Neuron (in vitro differentiated cells): ENCODE results near the gene GAREM1.
"Not testable (repeated sequence)": the region's sequence is repeated elsewhere in the genome, so short reads cannot be mapped to it uniquely, and the experiment has no call there.

Experiments
- H2AFZ ChIP-seq: one replicate; pipeline ENCODE4 v1.6.1; 2013; ENCODE audit warnings: low read depth, mild to moderate bottlenecking, inconsistent platforms, low read length, moderate library complexity
- H3K27me3 ChIP-seq: one replicate; pipeline ENCODE4 v1.6.1; 2013; ENCODE audit warnings: low read length; ENCODE audit not compliant: insufficient read depth
- H3K36me3 ChIP-seq: one replicate; pipeline ENCODE4 v1.6.1; 2013; ENCODE audit warnings: low read length; ENCODE audit not compliant: insufficient read depth
- H3K4me1 ChIP-seq: one replicate; pipeline ENCODE4 v1.6.1; 2013; ENCODE audit warnings: low read length; ENCODE audit not compliant: insufficient read depth
- H3K4me3 ChIP-seq: 2 replicates; pipeline ENCODE4 v1.5.1; 2013; ENCODE audit warnings: mild to moderate bottlenecking, low read length, moderate library complexity
- H3K9me3 ChIP-seq: one replicate; pipeline ENCODE4 v1.6.1; 2013; ENCODE audit warnings: low read length

GAREM1 gene

DNA sequence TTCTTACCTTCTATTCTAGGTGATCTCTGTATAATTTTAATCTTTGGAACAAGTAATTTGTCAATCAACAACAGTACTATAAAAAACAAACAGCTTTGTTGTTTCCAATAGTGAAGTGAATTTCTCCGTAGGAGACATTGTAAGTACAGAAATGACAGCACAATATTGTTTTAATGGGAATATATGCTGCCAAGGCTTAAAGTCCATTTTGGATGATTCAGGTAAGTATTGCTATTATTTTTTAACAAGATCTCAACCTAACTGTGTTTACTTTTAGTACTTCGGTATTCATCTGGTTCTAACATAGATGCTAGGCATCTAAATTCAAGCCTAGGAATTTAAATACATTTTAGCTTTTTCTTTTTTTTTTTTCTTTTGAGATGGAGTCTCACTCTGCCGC lies 175.1 kb downstream of the GAREM1 start:
- no peaks in the 10 kb centered on the region for H3K27me3 ChIP-seq
- H3K36me3 ChIP-seq = no peaks in the 10 kb centered on the region
- H3K4me1 ChIP-seq = no peaks in the 10 kb centered on the region
- H2AFZ ChIP-seq = no peak overlapping the region
- H3K9me3 ChIP-seq = no peaks in the 10 kb centered on the region
- no peak overlapping the region for H3K4me3 ChIP-seq

DNA sequence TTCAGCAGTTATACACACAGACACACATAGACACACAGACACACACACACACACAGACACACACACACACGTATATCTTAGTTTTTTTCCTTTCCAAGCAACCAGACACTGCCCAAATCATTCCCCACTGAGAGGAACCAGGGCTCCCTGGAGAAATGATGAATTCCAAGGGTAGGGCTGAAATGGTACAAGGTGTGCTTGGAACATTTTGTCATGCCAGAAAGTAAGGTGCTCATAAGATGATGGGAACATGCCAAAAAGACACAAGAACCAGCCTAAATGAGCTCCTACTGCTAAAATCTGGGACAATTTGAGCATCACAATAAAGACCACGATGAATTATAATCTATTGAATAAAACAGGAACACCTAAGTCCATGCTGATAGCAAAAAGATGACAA lies 177.6 kb downstream of the GAREM1 start:
- H3K9me3 ChIP-seq = no peaks in the 10 kb centered on the region
- H3K4me1 ChIP-seq = no peaks in the 10 kb centered on the region
- no peaks in the 10 kb centered on the region for H3K36me3 ChIP-seq
- H3K4me3 ChIP-seq = no peak overlapping the region
- H3K27me3 ChIP-seq = no peaks in the 10 kb centered on the region
- H2AFZ ChIP-seq = no peak overlapping the region

DNA sequence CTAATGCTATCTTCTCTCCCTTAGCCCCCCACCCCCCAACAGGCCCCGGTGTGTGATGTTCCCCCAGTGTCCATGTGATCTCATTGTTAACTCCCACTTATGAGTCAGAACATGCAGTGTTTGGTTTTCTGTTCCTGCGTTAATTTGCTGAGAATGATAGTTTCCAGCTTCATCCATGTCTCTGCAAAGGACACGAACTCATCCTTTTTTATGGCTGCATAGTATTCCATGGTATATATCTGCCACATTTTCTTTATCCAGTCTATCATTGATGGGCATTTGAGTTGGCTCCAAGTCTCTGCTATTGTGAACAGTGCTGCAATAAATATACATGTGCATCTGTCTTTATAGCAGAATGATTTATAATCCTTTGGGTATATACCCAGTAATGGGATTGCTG lies 179.1 kb downstream of the GAREM1 start:
- H2AFZ ChIP-seq, H3K36me3 ChIP-seq, H3K27me3 ChIP-seq, H3K4me3 ChIP-seq, H3K9me3 ChIP-seq, H3K4me1 ChIP-seq: not testable (repeated sequence)

DNA sequence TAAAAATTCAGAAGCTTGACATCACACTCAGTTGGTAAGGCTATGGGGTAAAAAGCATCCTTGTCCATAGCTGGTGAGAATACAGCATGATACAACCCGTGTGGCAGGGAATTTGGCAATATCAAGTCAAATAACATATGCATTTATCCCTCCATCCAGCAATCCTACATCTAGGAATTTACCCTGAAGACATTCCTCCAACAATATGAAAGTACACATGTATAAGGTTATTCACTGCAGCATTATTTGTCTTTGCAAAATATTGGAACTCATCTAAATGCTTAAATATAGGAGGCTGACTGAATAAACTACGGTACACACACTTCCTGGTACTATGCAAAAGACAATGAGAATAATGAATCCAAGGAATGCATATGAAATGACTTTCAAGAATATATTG lies 179.9 kb downstream of the GAREM1 start:
- Histone ChIP-seq H3K9me3 (no peaks in the 10 kb centered on the region), H3K4me3 (no peak overlapping the region), H3K27me3 (no peaks in the 10 kb centered on the region), H3K4me1 (no peaks in the 10 kb centered on the region), H3K36me3 (no peaks in the 10 kb centered on the region), H2AFZ (no peak overlapping the region)

DNA sequence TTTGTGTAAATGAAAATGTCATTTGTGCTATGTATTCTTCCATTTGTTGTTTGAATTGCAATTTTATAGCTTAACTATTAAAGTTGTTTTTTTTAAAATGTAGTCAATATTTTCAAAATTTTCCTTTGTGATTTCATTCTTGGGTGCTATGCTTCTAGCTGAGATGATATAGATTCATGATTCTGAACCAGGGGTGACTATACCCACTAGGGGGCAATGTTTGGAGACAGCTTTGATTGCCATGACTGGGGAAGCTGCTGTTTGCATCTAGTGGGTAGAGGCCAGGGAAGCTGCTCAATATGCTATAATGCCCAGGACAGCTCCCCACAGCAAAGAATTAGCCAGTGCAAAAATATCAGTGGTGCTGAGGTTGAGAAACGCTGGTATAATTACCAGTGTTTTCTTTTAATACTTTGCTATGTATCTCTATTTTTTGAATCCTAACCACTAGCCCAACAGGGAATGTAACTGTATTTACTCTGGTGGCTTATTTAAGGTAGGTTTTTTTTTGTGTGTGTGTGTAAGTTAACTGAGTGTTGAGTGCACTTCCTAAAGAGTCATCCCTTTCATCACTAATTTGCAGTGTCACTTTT lies 181.1 kb downstream of the GAREM1 start:
- Histone ChIP-seq H3K36me3 (no peaks in the 10 kb centered on the region), H3K4me3 (no peak overlapping the region), H3K4me1 (no peaks in the 10 kb centered on the region), H2AFZ (no peak overlapping the region), H3K9me3 (no peaks in the 10 kb centered on the region), H3K27me3 (no peaks in the 10 kb centered on the region)

DNA sequence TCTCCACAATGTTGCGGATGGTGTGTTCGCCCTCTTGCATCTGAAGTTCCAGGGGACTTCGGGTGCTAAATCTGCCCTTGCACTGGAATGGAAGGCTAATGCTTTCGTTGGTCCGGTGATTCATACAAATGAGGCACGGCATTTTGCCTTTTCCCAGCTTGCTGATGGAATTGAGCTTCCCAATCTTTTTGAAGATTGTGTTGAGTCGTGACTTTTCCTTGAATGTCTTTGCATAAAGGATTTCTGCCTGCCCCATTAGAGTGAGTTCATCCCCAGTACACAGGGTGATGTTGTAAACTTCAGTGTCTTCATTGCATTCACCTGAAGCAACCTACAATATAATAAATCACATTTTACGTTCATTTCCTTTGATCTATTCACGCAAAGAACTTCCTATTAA lies 182.8 kb downstream of the GAREM1 start:
- H3K4me3 ChIP-seq = no peak overlapping the region

DNA sequence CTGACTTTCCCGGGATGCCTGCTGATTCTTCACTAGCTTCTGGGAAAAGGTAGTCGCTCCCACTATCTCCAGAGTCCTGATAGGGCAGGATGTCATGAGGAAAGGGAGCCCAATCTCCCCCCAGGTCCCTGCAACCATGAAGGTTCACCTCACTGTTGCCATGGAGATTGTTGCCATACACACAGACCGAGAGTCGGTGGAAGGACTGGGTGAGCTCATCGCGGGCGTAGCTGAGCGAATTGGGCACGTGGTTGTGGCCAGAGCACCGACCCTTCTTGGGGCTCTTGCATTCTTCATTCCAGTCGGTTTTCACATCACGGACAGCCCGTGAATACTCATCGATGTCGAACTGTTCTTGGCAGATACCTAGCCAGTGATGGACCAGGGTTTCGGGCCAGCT lies 183.4 kb downstream of the GAREM1 start:
- no peaks in the 10 kb centered on the region for H3K4me1 ChIP-seq
- H3K27me3 ChIP-seq = no peaks in the 10 kb centered on the region
- H3K4me3 ChIP-seq = no peak overlapping the region
- H3K9me3 ChIP-seq = no peaks in the 10 kb centered on the region
- H3K36me3 ChIP-seq = no peaks in the 10 kb centered on the region
- no peak overlapping the region for H2AFZ ChIP-seq

More for the DNA sequence above, 182.8 kb downstream of the GAREM1 start:
- no peaks in the 10 kb centered on the region for H3K36me3 ChIP-seq
- no peaks in the 10 kb centered on the region for H3K9me3 ChIP-seq
- no peak overlapping the region for H2AFZ ChIP-seq
- H3K4me1 ChIP-seq = no peaks in the 10 kb centered on the region
- H3K27me3 ChIP-seq = no peaks in the 10 kb centered on the region

DNA sequence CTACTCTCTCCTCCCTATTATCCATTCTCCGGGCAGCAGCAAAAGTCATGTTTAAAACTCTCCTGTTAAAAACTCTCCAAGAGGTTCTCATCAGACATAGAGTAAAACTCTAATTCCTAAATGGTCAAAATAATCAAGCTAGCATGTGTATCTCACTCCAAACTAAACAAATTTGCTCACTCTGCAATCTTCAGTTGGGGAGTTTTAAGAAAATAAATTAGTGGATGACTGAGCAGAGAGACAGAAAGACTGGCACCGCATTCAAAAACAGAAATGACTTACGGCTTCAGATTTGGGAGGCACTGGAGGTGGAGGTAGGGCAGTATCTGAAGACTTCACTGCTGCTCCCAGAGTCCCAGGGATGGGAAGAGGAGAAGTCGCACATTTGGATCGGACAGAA lies 183.9 kb downstream of the GAREM1 start:
- Histone ChIP-seq H2AFZ (no peak overlapping the region), H3K4me3 (no peak overlapping the region), H3K4me1 (no peaks in the 10 kb centered on the region), H3K9me3 (no peaks in the 10 kb centered on the region), H3K27me3 (no peaks in the 10 kb centered on the region), H3K36me3 (no peaks in the 10 kb centered on the region)

DNA sequence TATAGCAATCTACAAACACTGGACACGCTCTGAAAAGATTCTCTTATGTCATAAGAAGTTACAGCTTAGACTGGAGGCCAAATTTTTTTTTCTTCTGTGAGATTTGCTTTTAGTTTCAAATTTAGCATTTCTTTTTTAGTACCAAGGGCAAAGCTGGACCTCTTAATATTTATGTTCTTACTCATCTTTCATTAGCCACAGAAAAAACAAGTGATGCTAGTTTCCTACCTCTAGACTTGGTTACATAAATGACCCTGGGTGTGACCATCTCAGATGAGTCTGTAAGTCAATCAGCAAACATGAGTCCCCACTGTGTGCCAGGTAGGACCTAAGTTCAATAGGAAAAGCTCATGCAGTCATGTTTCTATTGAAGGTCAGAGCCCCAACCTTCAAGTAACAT lies 186.4 kb downstream of the GAREM1 start:
- H3K4me1 ChIP-seq = no peaks in the 10 kb centered on the region
- H3K27me3 ChIP-seq = no peaks in the 10 kb centered on the region
- no peak overlapping the region for H2AFZ ChIP-seq
- H3K36me3 ChIP-seq = no peaks in the 10 kb centered on the region
- peaks cover under 1% of the 10 kb centered on the region for H3K9me3 ChIP-seq
- no peak overlapping the region for H3K4me3 ChIP-seq

DNA sequence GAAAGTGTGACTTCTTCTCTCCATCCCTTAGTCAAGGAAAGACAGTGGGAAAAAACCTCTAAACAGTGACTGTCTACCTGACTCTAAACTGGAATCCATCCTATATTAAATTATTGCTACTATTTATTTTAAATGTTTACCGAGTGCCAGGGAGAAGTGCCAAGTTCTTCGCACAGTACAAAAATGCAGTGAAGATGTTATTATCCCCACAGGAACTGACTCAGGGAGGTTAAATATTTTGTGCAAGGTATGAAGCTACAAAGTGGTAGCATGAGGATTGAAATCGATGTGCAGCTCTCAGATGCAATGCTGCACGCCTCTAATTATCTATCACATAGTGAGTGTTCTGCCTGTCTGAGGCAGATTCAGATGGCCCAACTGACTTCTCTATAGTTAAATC lies 189.8 kb downstream of the GAREM1 start:
- peaks cover 2% of the 10 kb centered on the region for H3K9me3 ChIP-seq
- H3K4me3 ChIP-seq = no peak overlapping the region
- H2AFZ ChIP-seq = no peak overlapping the region
- H3K27me3 ChIP-seq = no peaks in the 10 kb centered on the region
- H3K36me3 ChIP-seq = no peaks in the 10 kb centered on the region
- H3K4me1 ChIP-seq = no peaks in the 10 kb centered on the region

DNA sequence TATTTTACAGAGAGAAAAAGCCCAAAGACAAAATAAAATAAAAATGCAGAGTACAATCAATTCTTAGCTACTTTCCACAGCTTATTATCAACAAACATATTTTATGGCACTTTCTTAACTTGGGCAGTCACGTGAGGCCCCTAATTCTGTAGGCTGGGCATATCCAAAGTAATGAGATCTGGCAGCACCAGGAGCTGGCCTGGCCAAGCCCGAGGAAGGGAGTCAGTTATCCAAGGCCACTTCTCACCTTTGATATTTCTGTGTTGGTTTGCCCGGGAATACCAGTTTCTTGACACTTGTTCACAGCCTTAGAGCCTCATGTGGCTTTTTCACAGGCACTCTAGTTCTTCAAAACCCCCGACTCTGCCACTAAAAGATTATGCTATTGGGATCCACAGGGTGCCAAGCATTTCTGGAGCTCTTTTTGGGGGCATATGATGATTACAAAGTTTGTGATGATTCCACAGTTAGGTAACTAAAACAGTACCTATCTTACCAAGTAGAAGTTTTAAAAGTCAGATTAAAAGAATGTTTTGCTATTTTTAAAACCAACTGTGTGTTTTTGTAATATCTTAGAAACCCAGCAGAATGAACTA lies 190.4 kb downstream of the GAREM1 start:
- Histone ChIP-seq H3K4me1 (no peaks in the 10 kb centered on the region), H3K9me3 (peaks cover 2% of the 10 kb centered on the region), H3K36me3 (no peaks in the 10 kb centered on the region), H3K4me3 (no peak overlapping the region), H2AFZ (no peak overlapping the region), H3K27me3 (no peaks in the 10 kb centered on the region)

DNA sequence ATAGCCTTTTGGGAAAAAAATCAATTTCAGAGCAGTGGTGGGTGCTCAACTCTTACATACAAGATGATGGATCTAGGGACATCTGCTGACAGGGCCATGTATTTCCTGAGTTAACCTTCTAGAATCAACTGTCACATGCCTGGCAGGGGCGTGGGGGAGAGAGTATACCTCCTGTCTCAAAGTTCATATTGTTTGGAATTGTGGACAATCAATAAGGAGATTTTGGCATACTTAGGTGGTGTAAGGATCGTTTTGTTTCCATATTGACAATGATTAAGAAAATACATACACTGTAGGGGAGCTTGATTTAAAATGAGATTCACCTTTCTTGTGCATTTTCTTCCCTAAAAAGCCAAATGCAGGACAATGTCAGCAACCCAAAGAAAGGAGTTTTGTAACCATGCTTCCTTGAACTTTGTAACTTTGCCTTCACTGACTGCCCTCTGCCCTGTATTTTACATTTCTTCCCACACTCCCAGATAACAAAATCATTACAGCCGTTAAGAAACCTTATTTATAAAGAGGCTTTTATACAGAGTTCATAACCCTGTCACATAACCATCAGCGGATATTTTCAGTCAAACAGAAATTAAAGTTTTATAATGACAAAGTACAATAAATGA lies 192.4 kb downstream of the GAREM1 start:
- Histone ChIP-seq H3K36me3 (no peaks in the 10 kb centered on the region), H3K4me1 (no peaks in the 10 kb centered on the region), H3K27me3 (no peaks in the 10 kb centered on the region), H3K4me3 (no peak overlapping the region), H3K9me3 (peaks cover 2% of the 10 kb centered on the region), H2AFZ (no peak overlapping the region)

DNA sequence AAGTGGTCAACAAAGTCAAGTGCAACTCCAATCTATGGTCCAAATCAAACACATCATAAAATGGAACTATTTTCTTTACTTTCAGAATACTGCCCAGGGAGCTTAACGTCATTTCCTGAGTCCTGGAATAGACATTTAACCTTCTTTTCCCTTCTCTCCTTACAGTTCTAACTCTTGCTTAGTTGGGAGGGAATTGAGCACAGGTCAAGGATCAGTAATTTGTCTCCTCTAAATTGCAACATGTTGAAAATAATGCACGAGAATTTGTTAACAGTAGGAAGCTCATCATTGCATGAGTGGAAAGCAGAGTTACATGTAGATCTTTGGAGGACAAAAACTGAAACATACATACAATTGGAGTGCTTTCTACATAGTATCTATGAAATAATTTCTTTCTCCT lies 193.1 kb downstream of the GAREM1 start:
- Histone ChIP-seq H3K36me3 (no peaks in the 10 kb centered on the region), H3K4me1 (no peaks in the 10 kb centered on the region), H3K4me3 (no peak overlapping the region), H2AFZ (no peak overlapping the region), H3K9me3 (peaks cover 2% of the 10 kb centered on the region), H3K27me3 (no peaks in the 10 kb centered on the region)

DNA sequence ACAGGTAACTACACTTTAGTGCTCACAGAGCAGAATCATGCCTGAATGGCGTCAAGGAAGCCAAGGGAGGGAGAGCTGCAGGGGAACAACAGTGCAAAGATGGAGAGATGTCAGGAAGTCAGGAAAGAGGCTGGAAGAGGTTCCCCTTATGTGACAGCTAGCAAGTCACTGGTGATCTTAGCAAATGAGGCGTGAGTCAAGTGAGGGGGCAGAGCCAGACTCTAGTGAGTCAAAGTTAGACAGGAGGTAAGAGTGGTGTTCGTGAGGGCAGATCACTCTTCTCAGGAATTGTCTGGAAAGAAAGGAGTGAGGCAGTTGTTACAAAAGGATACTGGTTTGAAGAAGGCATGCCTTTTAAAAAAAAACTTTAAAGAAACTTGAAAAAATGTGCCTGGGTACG lies 193.8 kb downstream of the GAREM1 start:
- Histone ChIP-seq H3K36me3 (no peaks in the 10 kb centered on the region), H2AFZ (no peak overlapping the region), H3K4me1 (no peaks in the 10 kb centered on the region), H3K9me3 (peaks cover 2% of the 10 kb centered on the region), H3K27me3 (no peaks in the 10 kb centered on the region), H3K4me3 (no peak overlapping the region)
